ENCODE results near the gene BRD4.

- no peak for TF ChIP-seq POLR2AphosphoS5 (IDR thresholded peaks at IDR 0.05; ENCODE audit: low read depth, low read length)
- no peak for TF ChIP-seq TAF1 (IDR thresholded peaks at IDR 0.05; ENCODE audit: borderline replicate concordance, insufficient read depth, low read length)
Measured at GRCh38 chr19:15292140-15292539, 40.2 kb downstream of the BRD4 start.
